SKM-1 (cell line): ENCODE measurements around the gene CCDC7.
"Not testable (repeated sequence)": the region's sequence is repeated elsewhere in the genome, so short reads cannot be mapped to it uniquely, and the experiment has no call there.

Experiments used
- DNase-seq: peaks from one replicate; lab custom pipeline; 2025; ENCODE audit not compliant: unreplicated experiment; lab: John Stamatoyannopoulos, UW

The CCDC7 gene

GRCh38 chr10:32548208-32548607, 102.3 kb downstream of the CCDC7 start:
- no peak for DNase-seq

- DNase-seq = no peak
These were observed 110.9 kb downstream of the CCDC7 start for GRCh38 chr10:32556783-32557395.

- not testable (repeated sequence) for DNase-seq
These were observed 116.8 kb downstream of the CCDC7 start for GRCh38 chr10:32562695-32563094.

GRCh38 chr10:32577448-32577847, 131.5 kb downstream of the CCDC7 start:
- no peak for DNase-seq

GRCh38 chr10:32582946-32583345, 137.0 kb downstream of the CCDC7 start:
- DNase-seq = no peak

GRCh38 chr10:32598022-32598421, 152.1 kb downstream of the CCDC7 start:
- DNase-seq = not testable (repeated sequence)

GRCh38 chr10:32600317-32600716, 154.4 kb downstream of the CCDC7 start:
- no peak for DNase-seq

GRCh38 chr10:32601562-32601961, 155.6 kb downstream of the CCDC7 start:
- DNase-seq = not testable (repeated sequence)

GRCh38 chr10:32605787-32606186, 159.8 kb downstream of the CCDC7 start:
- DNase-seq = no peak

- DNase-seq = not testable (repeated sequence)
These were observed 164.6 kb downstream of the CCDC7 start for GRCh38 chr10:32610543-32610942.

- no peak for DNase-seq
These were observed 170.5 kb downstream of the CCDC7 start for GRCh38 chr10:32616438-32616837.

GRCh38 chr10:32618482-32618881, 172.5 kb downstream of the CCDC7 start:
- no peak for DNase-seq

GRCh38 chr10:32621969-32622368, 176.0 kb downstream of the CCDC7 start:
- DNase-seq = no peak

- DNase-seq = no peak
These were observed 176.5 kb downstream of the CCDC7 start for GRCh38 chr10:32622409-32622808.

- no peak for DNase-seq
These were observed 181.2 kb downstream of the CCDC7 start for GRCh38 chr10:32627183-32627582.

- DNase-seq = no peak
These were observed 184.0 kb downstream of the CCDC7 start for GRCh38 chr10:32629910-32630309.

- DNase-seq = no peak
These were observed 200.6 kb downstream of the CCDC7 start for GRCh38 chr10:32646535-32646934.

- DNase-seq = no peak
These were observed 204.3 kb downstream of the CCDC7 start for GRCh38 chr10:32650246-32650655.

GRCh38 chr10:32657430-32657829, 211.5 kb downstream of the CCDC7 start:
- DNase-seq = not testable (repeated sequence)

- DNase-seq = no peak
These were observed 215.4 kb downstream of the CCDC7 start for GRCh38 chr10:32661346-32661745.

- DNase-seq = no peak
These were observed 235.0 kb downstream of the CCDC7 start for GRCh38 chr10:32680803-32681557.

- no peak for DNase-seq
These were observed 238.4 kb downstream of the CCDC7 start for GRCh38 chr10:32684291-32684690.

GRCh38 chr10:32687116-32687515, 241.2 kb downstream of the CCDC7 start:
- DNase-seq = no peak
